B cell (primary cell): ENCODE data around the gene TBKBP1.

ENCODE experiments used
- CTCF ChIP-seq: fragments of 200-600 bp; IDR thresholded peaks from one replicate; pipeline ENCODE4 v1.8.0; 2022; ENCODE audit warnings: antibody characterized with exemption, mild to moderate bottlenecking
- EZH2 ChIP-seq: IDR thresholded peaks from 2 replicates; pipeline ENCODE4 v1.6.1; 2012; ENCODE audit warnings: borderline replicate concordance, low read depth, mild to moderate bottlenecking, moderate library complexity, low read length; ENCODE audit not compliant: insufficient read depth, poor library complexity, severe bottlenecking

GRCh38 chr17:47714773-47715396 lies 20.9 kb downstream of the TBKBP1 start:
- TF ChIP-seq CTCF (no peak), EZH2 (no peak)
